Endothelial cell of umbilical vein (primary cell): ENCODE data around the gene MAN1A1. TPM values are rescaled to one million over a fixed set of nuclear protein-coding genes. Genes with fewer than 3 reads are reported as not detected.

Experiments
- BruUV-seq: library from RNA; stranded (reverse); fragments of 400-500 nt; replicated peaks from 2 replicates; lab custom pipeline; 2021; lab: Mats Ljungman, UMichigan
- CTCF ChIA-PET: fragments of 300-600, 350-600 bp; sonication (Branson Sonifier 250); formaldehyde crosslinking; loops from one replicate; lab custom pipeline; 2021; ENCODE audit warnings: antibody characterized with exemption, inconsistent platforms; lab: Charles Lee
- POLR2A ChIA-PET: fragments of 300-600, 350-600 bp; sonication (Branson Sonifier 250); formaldehyde crosslinking; loops from one replicate; lab custom pipeline; 2021; ENCODE audit warnings: antibody characterized with exemption, inconsistent platforms; lab: Charles Lee
- DNase-seq: peaks from one replicate; pipeline ENCODE4 v3.0.0-alpha.2; 2011; ENCODE audit warnings: low read depth, low spot score
- FAIRE-seq: peaks from 2 replicates; lab custom pipeline; 2011; peaks lifted over from hg19 to GRCh38; lab: Jason Lieb, UNC
- H2AFZ ChIP-seq: 2 replicates; pipeline ENCODE4 v1.6.0; 2012; ENCODE audit warnings: low read depth, low read length, control low read depth, inconsistent platforms
- H3K27ac ChIP-seq: 2 replicates; pipeline ENCODE4 v1.5.1; 2011; ENCODE audit warnings: low read depth, mild to moderate bottlenecking, control low read depth, low read length, moderate library complexity; ENCODE audit not compliant: insufficient read depth
- H3K27me3 ChIP-seq, 2 experiments: 2 replicates each; pipeline versions ENCODE4 v1.6.0 to v1.6.1; 2011; ENCODE audit warnings: low read length in 2 of 2, mixed read lengths in 1 of 2; ENCODE audit not compliant: control insufficient read depth in 2 of 2, insufficient read depth in 2 of 2
- H3K36me3 ChIP-seq, 2 experiments: 2 replicates in 1 of 2; 3 replicates in 1 of 2; pipeline ENCODE4 v1.5.1; 2011; ENCODE audit warnings: low read length in 2 of 2, mild to moderate bottlenecking in 1 of 2, moderate library complexity in 1 of 2; ENCODE audit not compliant: control insufficient read depth in 2 of 2, insufficient read depth in 2 of 2; ENCODE audit errors: extremely low read depth in 1 of 2
- H3K4me1 ChIP-seq: 3 replicates; pipeline ENCODE4 v1.5.1; 2011; ENCODE audit warnings: mild to moderate bottlenecking, low read length; ENCODE audit not compliant: control insufficient read depth, insufficient read depth; ENCODE audit errors: extremely low read depth
- H3K4me2 ChIP-seq: 2 replicates; pipeline ENCODE4 v1.6.1; 2011; ENCODE audit warnings: low read length, control low read depth, mixed read lengths; ENCODE audit not compliant: insufficient read depth
- H3K4me3 ChIP-seq, 3 experiments: fragments of 200-600 bp in 1 of 3; sonication (generic), shearing (Covaris generic) in 1 of 3; replicated peaks in 1 of 3; 2 replicates each; pipeline ENCODE4 v1.5.1; 2011 to 2016; ENCODE audit warnings: control low read depth in 3 of 3, low read length in 3 of 3, mild to moderate bottlenecking in 2 of 3, inconsistent platforms in 1 of 3, low read depth in 1 of 3, moderate library complexity in 1 of 3; ENCODE audit not compliant: insufficient read depth in 1 of 3
- H3K79me2 ChIP-seq: 2 replicates; pipeline ENCODE4 v1.6.0; 2012; ENCODE audit warnings: low read length, inconsistent platforms; ENCODE audit not compliant: control insufficient read depth, insufficient read depth
- H3K9ac ChIP-seq: replicated peaks from 2 replicates; pipeline ENCODE3; 2011; ENCODE audit warnings: low read length, control low read depth; ENCODE audit not compliant: insufficient read depth; ENCODE audit errors: extremely low read depth
- H3K9me1 ChIP-seq: replicated peaks from 3 replicates; pipeline ENCODE4 v1.6.0; 2011; ENCODE audit warnings: mild to moderate bottlenecking, low read length; ENCODE audit not compliant: control insufficient read depth, insufficient read depth; ENCODE audit errors: extremely low read depth
- H3K9me3 ChIP-seq: replicated peaks from 2 replicates; pipeline ENCODE4 v1.5.1; 2012; ENCODE audit warnings: low read length, inconsistent platforms; ENCODE audit not compliant: control insufficient read depth, insufficient read depth
- H4K20me1 ChIP-seq: replicated peaks from 2 replicates; pipeline ENCODE3; 2011; ENCODE audit warnings: mild to moderate bottlenecking, low read length; ENCODE audit not compliant: control insufficient read depth, insufficient read depth; ENCODE audit errors: extremely low read depth
- FOS ChIP-seq: IDR thresholded peaks from 2 replicates; pipeline ENCODE4 v1.6.1; 2011; ENCODE audit warnings: mild to moderate bottlenecking, low read length, moderate library complexity, borderline replicate concordance; ENCODE audit not compliant: insufficient read depth
- GATA2 ChIP-seq: IDR thresholded peaks from 2 replicates; pipeline ENCODE4 v1.7.0; 2011; ENCODE audit warnings: low read depth, mild to moderate bottlenecking, moderate library complexity, mixed read lengths, low read length; ENCODE audit not compliant: insufficient read length, insufficient read depth
- JUN ChIP-seq: IDR thresholded peaks from 2 replicates; pipeline ENCODE4 v1.6.1; 2011; ENCODE audit warnings: borderline replicate concordance, low read depth; ENCODE audit not compliant: insufficient read length, insufficient read depth
- MAX ChIP-seq: IDR thresholded peaks from 2 replicates; pipeline ENCODE4 v1.6.1; 2011; ENCODE audit not compliant: insufficient read depth, insufficient read length
- MYC ChIP-seq: IDR thresholded peaks from one replicate; pipeline ENCODE4 v1.6.1; 2011; ENCODE audit warnings: mild to moderate bottlenecking, low read depth, low read length
- POLR2A ChIP-seq: IDR thresholded peaks from 2 replicates; pipeline ENCODE4 v1.6.1; 2012; ENCODE audit warnings: low read depth, mild to moderate bottlenecking, control low read depth, low read length
- dilution Hi-C: fragments of 300-500 bp; cut with MboI; formaldehyde crosslinking; loops from one replicate; pipeline ENCODE4 v1.15.0; 2019; ENCODE audit warnings: low sequenced_read_pairs; ENCODE audit not compliant: extremely low pct_ligation_motif_present
- intact Hi-C: fragments of 100-400 bp; cut with micrococcal nuclease; formaldehyde crosslinking; loops from one replicate; pipeline ENCODE4 v1.10.0; 2022
- polyA plus RNA-seq, 4 experiments: library from polyadenylated mRNA; depleted of rRNA in 3 of 4; stranded (reverse) in 3 of 4; unstranded in 1 of 4; fragments of >200 nt; gene quantifications; 2 replicates each; pipeline versions ENCODE4 v1.2.1 to v1.2.3, GENCODE V29; 2011 to 2012; ENCODE audit warnings: missing spikeins in 1 of 4
- total RNA-seq: library from RNA; stranded (reverse); gene quantifications from 2 replicates; pipeline ENCODE4 v1.2.3, GENCODE V29; 2021
- TF ChIP-seq, protein P1 (sequence below), 2 donors: IDR thresholded peaks; 1 replicate in 1 of 2; 2 replicates in 1 of 2; pipeline ENCODE4 v1.5.1; 2011; ENCODE audit warnings: low read length in 2 of 2, mild to moderate bottlenecking in 2 of 2, moderate library complexity in 2 of 2, control low read depth in 1 of 2, inconsistent platforms in 1 of 2, low read depth in 1 of 2; ENCODE audit not compliant: insufficient read depth in 1 of 2; ENCODE audit errors: extremely low read depth in 1 of 2

MAN1A1 gene
- total and polyA plus RNA-seq, 2 donors (not counting 3 experiments of a cell fraction or from before 2014, with no cell fraction given), result 3.3 to 12.9 TPM

- TF ChIP-seq, protein P1, sequence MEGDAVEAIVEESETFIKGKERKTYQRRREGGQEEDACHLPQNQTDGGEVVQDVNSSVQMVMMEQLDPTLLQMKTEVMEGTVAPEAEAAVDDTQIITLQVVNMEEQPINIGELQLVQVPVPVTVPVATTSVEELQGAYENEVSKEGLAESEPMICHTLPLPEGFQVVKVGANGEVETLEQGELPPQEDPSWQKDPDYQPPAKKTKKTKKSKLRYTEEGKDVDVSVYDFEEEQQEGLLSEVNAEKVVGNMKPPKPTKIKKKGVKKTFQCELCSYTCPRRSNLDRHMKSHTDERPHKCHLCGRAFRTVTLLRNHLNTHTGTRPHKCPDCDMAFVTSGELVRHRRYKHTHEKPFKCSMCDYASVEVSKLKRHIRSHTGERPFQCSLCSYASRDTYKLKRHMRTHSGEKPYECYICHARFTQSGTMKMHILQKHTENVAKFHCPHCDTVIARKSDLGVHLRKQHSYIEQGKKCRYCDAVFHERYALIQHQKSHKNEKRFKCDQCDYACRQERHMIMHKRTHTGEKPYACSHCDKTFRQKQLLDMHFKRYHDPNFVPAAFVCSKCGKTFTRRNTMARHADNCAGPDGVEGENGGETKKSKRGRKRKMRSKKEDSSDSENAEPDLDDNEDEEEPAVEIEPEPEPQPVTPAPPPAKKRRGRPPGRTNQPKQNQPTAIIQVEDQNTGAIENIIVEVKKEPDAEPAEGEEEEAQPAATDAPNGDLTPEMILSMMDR (IDR thresholded peaks at IDR 0.05; ENCODE audit: extremely low read depth in 1 of 2, insufficient read depth in 1 of 2, low read depth in 1 of 2, low read length in 2 of 2), result no peak
- TF ChIP-seq MAX, result no peak
- TF ChIP-seq GATA2, result no peak
- TF ChIP-seq POLR2A, result no peak
- no peak for TF ChIP-seq MYC
- TF ChIP-seq JUN, result no peak
- TF ChIP-seq FOS, result no peak
- no peaks in the 10 kb centered on the region for H3K27me3 ChIP-seq
- BruUV-seq, result no TSS peak
- no peak overlapping the region for H3K4me3 ChIP-seq
- CTCF ChIA-PET, result no interaction called here
- H3K79me2 ChIP-seq, result no peaks in the 10 kb centered on the region
- no peak overlapping the region for H3K27ac ChIP-seq
- H4K20me1 ChIP-seq, result no peaks in the 10 kb centered on the region
- H2AFZ ChIP-seq, result no peak overlapping the region
- dilution Hi-C loops (no loop called here), intact Hi-C loops (no loop called here)
- POLR2A ChIA-PET, result no interaction called here
- H3K4me1 ChIP-seq, result peaks cover 7% of the 10 kb centered on the region
- no peaks in the 10 kb centered on the region for H3K9me3 ChIP-seq
- H3K9ac ChIP-seq, result no peak overlapping the region
- H3K4me2 ChIP-seq, result no peak overlapping the region
- H3K36me3 ChIP-seq, result no peaks in the 10 kb centered on the region
- no peak for DNase-seq
- no peak for FAIRE-seq
- no peaks in the 10 kb centered on the region for H3K9me1 ChIP-seq
These were observed 166.7 kb downstream of the MAN1A1 start for GRCh38 chr6:119182875-119183274.
